GM18868 (cell line): ENCODE data around the gene VASN.

Experiments
- ATAC-seq: cut with Tn5 transposase; IDR thresholded peaks from one replicate; pipeline ENCODE4 v1.9.1; 2021; ENCODE audit warnings: mild to moderate bottlenecking, moderate library complexity; ENCODE audit not compliant: unreplicated experiment

The VASN gene

GRCh38 chr16:4401094-4401501 is 29.4 kb downstream of the VASN start:
- ATAC-seq: no peak

GRCh38 chr16:4401510-4401909 is 29.9 kb downstream of the VASN start:
- ATAC-seq: no peak

- ATAC-seq: peak; percentile 52
Observed at GRCh38 chr16:4402439-4403132, 30.9 kb downstream of the VASN start.

GRCh38 chr16:4403133-4403949 is 31.7 kb downstream of the VASN start:
- ATAC-seq: no peak

- ATAC-seq: no peak
Observed at GRCh38 chr16:4404247-4404966, 32.8 kb downstream of the VASN start.

- ATAC-seq: no peak
Observed at GRCh38 chr16:4404967-4405696, 33.5 kb downstream of the VASN start.

GRCh38 chr16:4407543-4408322 is 36.1 kb downstream of the VASN start:
- no peak for ATAC-seq

- no peak for ATAC-seq
Observed at GRCh38 chr16:4408323-4408690, 36.7 kb downstream of the VASN start.

GRCh38 chr16:4409081-4409932 is 37.7 kb downstream of the VASN start:
- no peak for ATAC-seq

- ATAC-seq: no peak
Observed at GRCh38 chr16:4410335-4411075, 38.9 kb downstream of the VASN start.

- no peak for ATAC-seq
Observed at GRCh38 chr16:4411684-4412083, 40.0 kb downstream of the VASN start.

- no peak for ATAC-seq
Observed at GRCh38 chr16:4412159-4412558, 40.5 kb downstream of the VASN start.

- no peak for ATAC-seq
Observed at GRCh38 chr16:4412854-4413253, 41.2 kb downstream of the VASN start.

GRCh38 chr16:4414187-4414917 is 42.7 kb downstream of the VASN start:
- ATAC-seq: peak; percentile 71

GRCh38 chr16:4415538-4416199 is 44.0 kb downstream of the VASN start:
- ATAC-seq: no peak

- ATAC-seq: peak; percentile 66
Observed at GRCh38 chr16:4416200-4417032, 44.8 kb downstream of the VASN start, which contains the start of gene CORO7. CORO7 (minus strand) TSS chr16:4416596; CDS start chr16:4416518, 78 bp downstream.
